SU-DHL-6 (cell line): Measurements from ENCODE around the gene SLC39A3.

Experiments used
- CTCF ChIP-seq: fragments of 200-600 bp; sonication (generic); IDR thresholded peaks from one replicate; pipeline ENCODE4 v1.5.1; 2017; ENCODE audit warnings: antibody characterized with exemption, mild to moderate bottlenecking, low read length, moderate library complexity; ENCODE audit not compliant: insufficient read depth, poor library complexity, severe bottlenecking
- EZH2phosphoT487 ChIP-seq: fragments of 200-600 bp; sonication (generic), shearing (Covaris generic); conservative IDR thresholded peaks from 2 replicates; pipeline ENCODE4 v1.6.1; 2018; ENCODE audit warnings: mild to moderate bottlenecking, antibody characterized with exemption, low read length, moderate library complexity, mixed read lengths

GRCh38 chr19:2759362-2759761 is 19.5 kb upstream of the SLC39A3 start:
- TF ChIP-seq CTCF (no peak), EZH2phosphoT487 (no peak)
